Osteocyte (in vitro differentiated cells): Measurements from ENCODE around the gene RAX. TPM values are rescaled to one million over a fixed set of nuclear protein-coding genes. Genes with fewer than 3 reads are reported as not detected.

ENCODE experiments used
- DNase-seq: peaks from one replicate; pipeline ENCODE4 v3.0.0; 2021; ENCODE audit warnings: mixed read lengths; ENCODE audit not compliant: unreplicated experiment; ENCODE audit errors: extremely low spot score
- H3K27ac Mint-ChIP-seq: one replicate; pipeline ENCODE4 v1.8.0; 2021; ENCODE audit warnings: mild to moderate bottlenecking, mixed read lengths; ENCODE audit not compliant: unreplicated experiment
- H3K27me3 Mint-ChIP-seq: one replicate; pipeline ENCODE4 v1.8.0; 2021; ENCODE audit warnings: mixed read lengths; ENCODE audit not compliant: unreplicated experiment
- H3K36me3 Mint-ChIP-seq: one replicate; pipeline ENCODE4 v1.8.0; 2021; ENCODE audit warnings: mixed read lengths; ENCODE audit not compliant: unreplicated experiment
- H3K4me1 Mint-ChIP-seq: one replicate; pipeline ENCODE4 v1.8.0; 2021; ENCODE audit warnings: mixed read lengths; ENCODE audit not compliant: unreplicated experiment
- H3K4me3 Mint-ChIP-seq: one replicate; pipeline ENCODE4 v1.8.0; 2021; ENCODE audit warnings: mild to moderate bottlenecking, moderate library complexity, mixed read lengths; ENCODE audit not compliant: unreplicated experiment
- H3K9me3 Mint-ChIP-seq: one replicate; pipeline ENCODE4 v1.8.0; 2021; ENCODE audit warnings: mixed read lengths; ENCODE audit not compliant: unreplicated experiment
- total RNA-seq: library from RNA; stranded (reverse); gene quantifications from 2 replicates; pipeline ENCODE4 v1.2.1, GENCODE V29; 2021
- TF ChIP-seq, protein P1 (sequence below): fragments of 200-600 bp; sonication (generic); IDR thresholded peaks from 2 replicates; pipeline ENCODE4 v1.5.0; 2021; ENCODE audit warnings: antibody characterized with exemption, mild to moderate bottlenecking, moderate library complexity

The RAX gene
- total RNA-seq, 1 donor from 2014 or later, result not detected

DNA sequence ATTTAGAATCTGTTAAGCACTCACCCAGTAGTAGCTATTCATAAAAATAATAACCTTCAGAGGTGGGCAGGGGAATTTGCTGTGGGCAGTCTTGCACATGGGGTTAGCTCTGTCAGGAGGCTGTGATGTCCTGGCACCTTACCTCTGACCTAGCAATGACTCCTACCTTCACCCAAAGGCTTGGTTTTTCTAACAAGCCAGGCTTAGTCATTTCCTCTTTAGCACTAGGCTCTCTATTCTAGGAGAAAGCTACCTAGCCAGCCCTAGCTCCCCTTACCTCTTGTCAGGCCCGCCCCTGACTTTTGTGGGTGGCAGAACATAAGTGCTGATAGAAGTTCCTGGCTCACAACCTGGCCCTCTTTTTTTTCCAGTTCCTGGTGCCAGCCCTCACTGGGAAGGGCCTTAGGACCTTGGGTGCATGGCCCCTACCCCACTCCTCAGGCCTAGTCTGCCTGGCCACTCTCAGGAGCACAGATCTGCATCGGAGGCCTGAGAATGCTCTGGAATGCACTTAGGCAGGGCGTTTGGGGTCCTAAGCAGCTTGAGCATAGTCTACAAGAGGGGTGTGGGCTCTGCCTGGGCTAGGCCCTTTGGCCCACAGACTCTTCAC is 27.5 kb upstream of the RAX start:
- Mint-ChIP-seq H3K27me3 (peaks cover 73% of the 10 kb centered on the region), H3K27ac (no peak overlapping the region), H3K4me1 (no peaks in the 10 kb centered on the region), H3K36me3 (no peaks in the 10 kb centered on the region), H3K4me3 (no peak overlapping the region), H3K9me3 (no peaks in the 10 kb centered on the region)
- DNase-seq, result no peak
- TF ChIP-seq, protein P1, sequence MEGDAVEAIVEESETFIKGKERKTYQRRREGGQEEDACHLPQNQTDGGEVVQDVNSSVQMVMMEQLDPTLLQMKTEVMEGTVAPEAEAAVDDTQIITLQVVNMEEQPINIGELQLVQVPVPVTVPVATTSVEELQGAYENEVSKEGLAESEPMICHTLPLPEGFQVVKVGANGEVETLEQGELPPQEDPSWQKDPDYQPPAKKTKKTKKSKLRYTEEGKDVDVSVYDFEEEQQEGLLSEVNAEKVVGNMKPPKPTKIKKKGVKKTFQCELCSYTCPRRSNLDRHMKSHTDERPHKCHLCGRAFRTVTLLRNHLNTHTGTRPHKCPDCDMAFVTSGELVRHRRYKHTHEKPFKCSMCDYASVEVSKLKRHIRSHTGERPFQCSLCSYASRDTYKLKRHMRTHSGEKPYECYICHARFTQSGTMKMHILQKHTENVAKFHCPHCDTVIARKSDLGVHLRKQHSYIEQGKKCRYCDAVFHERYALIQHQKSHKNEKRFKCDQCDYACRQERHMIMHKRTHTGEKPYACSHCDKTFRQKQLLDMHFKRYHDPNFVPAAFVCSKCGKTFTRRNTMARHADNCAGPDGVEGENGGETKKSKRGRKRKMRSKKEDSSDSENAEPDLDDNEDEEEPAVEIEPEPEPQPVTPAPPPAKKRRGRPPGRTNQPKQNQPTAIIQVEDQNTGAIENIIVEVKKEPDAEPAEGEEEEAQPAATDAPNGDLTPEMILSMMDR, result no peak

DNA sequence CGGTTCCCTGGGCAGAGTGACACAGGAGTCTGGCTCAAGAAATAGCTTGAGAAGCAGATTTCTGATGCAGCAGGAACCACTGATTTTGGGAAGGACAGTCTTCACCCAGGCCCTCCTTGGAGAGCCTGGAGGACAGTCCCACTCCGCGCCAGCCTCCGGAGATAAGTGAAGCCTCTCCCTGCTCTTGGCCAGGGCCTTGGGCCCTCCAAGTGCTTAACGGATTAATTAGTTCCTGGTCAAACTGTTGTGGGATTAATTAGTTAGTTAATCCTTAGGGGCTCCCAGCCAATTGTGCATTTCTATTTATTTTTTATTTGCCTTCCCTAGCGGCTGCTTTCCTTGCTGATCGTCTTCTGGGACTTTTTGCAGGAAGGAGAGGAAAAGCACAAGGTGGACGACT is 25.6 kb upstream of the RAX start:
- Mint-ChIP-seq H3K27ac (no peak overlapping the region), H3K9me3 (no peaks in the 10 kb centered on the region), H3K4me1 (no peaks in the 10 kb centered on the region), H3K4me3 (no peak overlapping the region), H3K27me3 (peaks cover 73% of the 10 kb centered on the region), H3K36me3 (no peaks in the 10 kb centered on the region)
- TF ChIP-seq, protein P1, result no peak
- no peak for DNase-seq

DNA sequence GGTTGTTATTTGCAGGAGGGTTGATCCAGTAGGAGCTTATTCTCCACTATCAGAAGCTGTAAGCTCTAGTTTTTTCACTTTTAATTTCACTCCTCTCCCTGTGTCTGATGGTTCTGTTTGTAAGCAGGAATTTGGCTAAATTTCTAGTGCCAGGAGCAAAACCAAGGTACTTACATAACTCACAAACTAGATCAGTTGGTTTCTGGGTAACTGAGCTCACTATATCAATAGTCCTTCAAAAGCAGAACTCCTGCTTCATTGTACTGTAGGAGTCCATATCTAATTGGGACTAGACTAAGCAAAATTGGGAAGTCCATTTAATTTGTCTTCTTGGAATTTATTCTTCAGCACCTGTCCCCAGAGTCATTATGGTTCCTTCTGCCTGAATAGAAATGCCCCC is 20.1 kb upstream of the RAX start:
- Mint-ChIP-seq H3K4me1 (no peaks in the 10 kb centered on the region), H3K9me3 (peaks cover 4% of the 10 kb centered on the region), H3K4me3 (no peak overlapping the region), H3K27me3 (peaks cover 70% of the 10 kb centered on the region), H3K36me3 (no peaks in the 10 kb centered on the region), H3K27ac (no peak overlapping the region)
- DNase-seq, result no peak
- TF ChIP-seq, protein P1, result no peak

DNA sequence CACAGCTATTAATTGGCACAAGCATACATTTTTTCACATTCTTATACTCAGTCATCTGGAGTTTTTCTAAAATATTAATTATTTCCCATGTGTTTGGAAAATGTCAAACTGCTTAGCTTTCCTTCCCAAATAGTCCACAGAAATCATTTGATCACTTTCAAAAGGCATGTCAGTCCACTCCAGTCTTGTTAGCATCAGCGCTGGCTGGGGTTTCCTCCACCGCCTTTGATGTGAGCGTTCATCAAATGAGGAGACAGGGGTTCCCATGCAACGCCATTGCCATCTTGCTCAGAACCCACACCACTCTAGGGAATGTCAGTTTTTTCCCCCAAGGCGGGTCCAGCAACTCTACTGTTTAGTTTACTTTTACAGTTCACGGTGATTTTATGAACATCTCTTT is 13.1 kb upstream of the RAX start:
- TF ChIP-seq, protein P1, result no peak
- Mint-ChIP-seq H3K4me1 (no peaks in the 10 kb centered on the region), H3K9me3 (peaks cover 4% of the 10 kb centered on the region), H3K4me3 (no peak overlapping the region), H3K27ac (no peak overlapping the region), H3K27me3 (peaks cover 75% of the 10 kb centered on the region), H3K36me3 (no peaks in the 10 kb centered on the region)
- no peak for DNase-seq

DNA sequence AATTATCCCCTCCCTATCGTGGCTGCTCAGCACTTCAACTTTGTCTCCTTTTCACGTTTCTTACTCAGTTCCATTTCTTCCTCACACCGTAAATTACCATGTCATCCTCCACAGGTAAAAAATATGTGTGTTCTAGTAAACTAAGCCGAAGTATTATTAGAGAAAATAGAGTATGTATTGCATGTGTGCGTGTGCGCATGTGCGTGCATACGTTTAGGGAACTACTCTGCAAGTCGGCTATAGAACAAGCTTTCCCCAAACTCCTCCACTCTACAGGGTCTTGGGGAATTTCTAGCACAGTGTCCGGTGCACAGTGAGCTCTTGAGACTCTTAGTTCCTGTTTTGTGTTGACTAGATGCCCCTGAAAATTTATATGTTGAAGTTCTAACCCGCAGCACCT is 9.1 kb upstream of the RAX start:
- Mint-ChIP-seq H3K36me3 (no peaks in the 10 kb centered on the region), H3K4me1 (no peaks in the 10 kb centered on the region), H3K9me3 (no peaks in the 10 kb centered on the region), H3K27ac (no peak overlapping the region), H3K4me3 (no peak overlapping the region), H3K27me3 (peaks cover 93% of the 10 kb centered on the region)
- TF ChIP-seq, protein P1, result no peak
- DNase-seq, result no peak
